Activated CD8-positive, alpha-beta T cell treated with anti-CD3 and anti-CD28 coated beads for 36 hours (primary cell): ENCODE results near the gene TPP1. TPM values are rescaled to one million over a fixed set of nuclear protein-coding genes. Genes with fewer than 3 reads are reported as not detected.

Experiments
- ATAC-seq: fragments of 200-7000 bp; cut with Tn5 transposase; one replicate; pipeline ENCODE4 v1.10.0; 2021; ENCODE audit warnings: mild to moderate bottlenecking, moderate library complexity
- CTCF ChIA-PET: fragments of 350-600 bp; sonication (Branson Sonifier 250); formaldehyde crosslinking; loops from one replicate; lab custom pipeline; 2021; ENCODE audit warnings: antibody characterized with exemption; lab: Charles Lee
- POLR2A ChIA-PET: fragments of 350-600 bp; sonication (Branson Sonifier 250); formaldehyde crosslinking; loops from one replicate; lab custom pipeline; 2021; ENCODE audit warnings: antibody characterized with exemption; lab: Charles Lee
- DNase-seq: peaks from one replicate; pipeline ENCODE4 v3.0.0-alpha.2; 2020
- H3K27ac Mint-ChIP-seq: one replicate; pipeline ENCODE4 v1.8.0; 2021; ENCODE audit warnings: mild to moderate bottlenecking, mixed read lengths
- H3K27me3 Mint-ChIP-seq: one replicate; pipeline ENCODE4 v1.8.0; 2021; ENCODE audit warnings: mixed read lengths
- H3K36me3 Mint-ChIP-seq: one replicate; pipeline ENCODE4 v1.8.0; 2021; ENCODE audit warnings: low read depth, mixed read lengths
- H3K4me1 Mint-ChIP-seq: one replicate; pipeline ENCODE4 v1.8.0; 2021; ENCODE audit warnings: low read depth, mixed read lengths
- H3K4me3 Mint-ChIP-seq: one replicate; pipeline ENCODE4 v1.8.0; 2021; ENCODE audit warnings: mild to moderate bottlenecking, moderate library complexity, mixed read lengths
- H3K9me3 Mint-ChIP-seq: one replicate; pipeline ENCODE4 v1.8.0; 2021; ENCODE audit warnings: mixed read lengths
- intact Hi-C: fragments of 100-400 bp; cut with micrococcal nuclease; formaldehyde crosslinking; loops from one replicate; pipeline ENCODE4 v1.10.0; 2022
- total RNA-seq, 2 experiments: library from RNA; stranded (reverse); gene quantifications; one replicate each; pipeline ENCODE4 v1.2.3, GENCODE V29; 2021
- TF ChIP-seq, protein P1 (sequence below): fragments of 200-600 bp; IDR thresholded peaks from one replicate; pipeline ENCODE4 v1.8.0; 2022; ENCODE audit warnings: antibody characterized with exemption, mild to moderate bottlenecking

Gene TPP1
- total RNA-seq, 2 experiments from 2014 or later = 28.1 to 31.4 TPM

DNA sequence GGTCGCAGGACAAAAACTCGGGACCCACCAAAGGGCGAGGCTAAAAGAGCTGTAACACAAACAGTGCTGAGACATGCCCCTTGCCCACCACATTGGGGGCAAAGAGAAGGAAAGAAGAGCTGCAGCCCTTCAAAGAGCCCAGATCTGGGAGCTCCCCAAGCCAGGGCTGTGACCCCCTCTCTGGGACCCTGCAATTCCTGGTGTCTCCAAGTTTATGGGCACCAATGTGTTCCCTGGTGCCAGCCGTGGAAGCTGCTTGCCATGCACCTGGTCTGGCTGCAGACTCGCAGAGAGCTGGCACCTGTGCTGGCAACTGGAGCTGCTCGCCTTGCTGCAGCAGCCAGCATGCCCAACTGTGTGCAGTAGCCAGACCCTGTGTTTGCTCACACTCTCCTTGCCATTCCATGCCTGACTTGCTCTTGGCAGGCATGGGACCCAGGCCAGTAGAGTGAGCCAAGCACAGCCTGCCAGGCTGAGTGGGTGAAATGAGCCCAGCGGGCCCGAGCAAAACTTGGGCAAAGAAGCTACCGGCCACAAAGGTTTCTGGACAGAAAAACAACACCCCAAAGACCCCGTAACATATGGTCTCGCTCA, 31.8 kb downstream of the TPP1 start:
- intact Hi-C loops = no loop called here
- Mint-ChIP-seq H3K4me3 (no peak overlapping the region), H3K9me3 (peaks cover 19% of the 10 kb centered on the region), H3K36me3 (peaks cover 46% of the 10 kb centered on the region), H3K4me1 (no peaks in the 10 kb centered on the region), H3K27ac (no peak overlapping the region), H3K27me3 (no peaks in the 10 kb centered on the region)
- TF ChIP-seq, protein P1, sequence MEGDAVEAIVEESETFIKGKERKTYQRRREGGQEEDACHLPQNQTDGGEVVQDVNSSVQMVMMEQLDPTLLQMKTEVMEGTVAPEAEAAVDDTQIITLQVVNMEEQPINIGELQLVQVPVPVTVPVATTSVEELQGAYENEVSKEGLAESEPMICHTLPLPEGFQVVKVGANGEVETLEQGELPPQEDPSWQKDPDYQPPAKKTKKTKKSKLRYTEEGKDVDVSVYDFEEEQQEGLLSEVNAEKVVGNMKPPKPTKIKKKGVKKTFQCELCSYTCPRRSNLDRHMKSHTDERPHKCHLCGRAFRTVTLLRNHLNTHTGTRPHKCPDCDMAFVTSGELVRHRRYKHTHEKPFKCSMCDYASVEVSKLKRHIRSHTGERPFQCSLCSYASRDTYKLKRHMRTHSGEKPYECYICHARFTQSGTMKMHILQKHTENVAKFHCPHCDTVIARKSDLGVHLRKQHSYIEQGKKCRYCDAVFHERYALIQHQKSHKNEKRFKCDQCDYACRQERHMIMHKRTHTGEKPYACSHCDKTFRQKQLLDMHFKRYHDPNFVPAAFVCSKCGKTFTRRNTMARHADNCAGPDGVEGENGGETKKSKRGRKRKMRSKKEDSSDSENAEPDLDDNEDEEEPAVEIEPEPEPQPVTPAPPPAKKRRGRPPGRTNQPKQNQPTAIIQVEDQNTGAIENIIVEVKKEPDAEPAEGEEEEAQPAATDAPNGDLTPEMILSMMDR = no peak
- DNase-seq (no peak), ATAC-seq (no peak)
- ChIA-PET CTCF (interaction anchor here (0.8 kb wide), 1 partner anchor 81 kb away, joined by 3 read pairs; no protein-coding TSS in a partner anchor), POLR2A (interaction anchor here (0.7 to 1.4 kb wide), 2 partner anchors 9 to 1562 kb away, joined by 3 to 5 read pairs; no protein-coding TSS in a partner anchor)

DNA sequence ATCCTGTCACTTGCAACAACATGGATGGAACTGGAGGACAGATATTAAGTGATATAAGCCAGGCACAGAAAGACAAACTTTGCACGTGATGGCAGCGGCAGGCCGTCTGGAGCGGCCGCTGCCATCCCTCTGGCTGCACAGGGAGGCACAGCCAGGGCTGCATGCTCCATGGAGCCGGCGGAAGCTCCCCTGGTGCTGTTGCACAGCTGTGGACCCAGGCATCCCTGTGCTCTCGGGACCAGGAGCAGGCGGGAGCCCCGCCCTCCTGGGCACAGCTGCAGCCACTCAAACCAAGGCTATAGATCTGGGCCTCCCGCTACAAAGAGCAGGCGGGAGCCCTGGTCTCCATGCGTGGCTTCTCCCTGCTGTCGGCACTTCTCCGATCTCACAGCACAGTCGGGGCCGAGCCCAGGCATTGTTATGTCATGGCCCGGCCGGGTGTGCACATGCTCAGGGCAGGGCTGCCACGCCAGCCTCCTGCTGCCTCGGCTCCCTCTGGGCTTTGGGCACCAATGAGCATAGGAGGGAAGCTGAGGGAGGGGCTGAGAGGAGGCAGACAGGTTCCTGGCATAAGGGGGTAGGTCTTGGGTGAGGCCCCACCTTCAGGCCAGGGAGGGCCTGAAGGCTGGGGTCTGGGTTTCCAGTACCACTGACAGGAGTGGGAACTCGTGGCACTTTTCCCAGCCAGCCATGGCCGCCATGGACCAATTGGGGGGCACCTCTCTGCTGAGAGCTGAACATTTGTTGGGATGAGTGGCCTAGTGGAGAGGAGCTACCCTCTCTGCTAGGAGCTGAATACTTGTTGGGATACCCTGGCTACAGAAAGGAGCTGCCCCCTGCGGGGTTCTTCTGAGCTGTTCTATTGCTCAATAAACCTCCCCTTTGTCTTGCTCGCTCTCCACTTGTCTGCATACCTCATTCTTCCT, 32.5 kb downstream of the TPP1 start:
- POLR2A ChIA-PET = interaction anchor here (1.4 kb wide), 1 partner anchor 9 kb away, joined by 5 read pairs; no protein-coding TSS in a partner anchor

DNA sequence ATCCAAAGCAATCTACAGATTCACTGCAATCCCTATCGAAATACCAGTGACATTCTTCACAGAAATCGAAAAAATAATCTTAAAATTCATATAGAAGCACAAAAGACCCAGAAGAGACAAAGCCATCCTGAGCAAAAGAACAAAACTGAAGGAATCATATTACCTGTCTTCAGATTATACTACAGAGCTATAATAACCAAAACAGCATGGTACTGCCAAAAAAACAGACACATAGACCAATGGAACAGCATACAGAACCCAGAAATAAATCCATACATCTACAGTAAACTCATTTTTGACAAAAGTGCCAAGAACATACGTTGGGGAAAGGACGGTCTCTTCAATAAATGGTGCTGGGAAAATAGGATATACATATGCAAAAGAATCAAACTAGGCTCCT, 34.7 kb downstream of the TPP1 start:
- DNase-seq (no peak), ATAC-seq (no peak)
- ChIA-PET CTCF (interaction anchor here (1.3 kb wide), 1 partner anchor 205 kb away, joined by 3 read pairs; no protein-coding TSS in a partner anchor), POLR2A (no interaction called here)
- intact Hi-C loops = no loop called here
- peaks cover 51% of the 10 kb centered on the region for H3K36me3 Mint-ChIP-seq
- peaks cover 23% of the 10 kb centered on the region for H3K9me3 Mint-ChIP-seq
- TF ChIP-seq, protein P1 = no peak
- H3K27ac Mint-ChIP-seq = no peak overlapping the region
- no peaks in the 10 kb centered on the region for H3K4me1 Mint-ChIP-seq
- H3K4me3 Mint-ChIP-seq = no peak overlapping the region
- no peaks in the 10 kb centered on the region for H3K27me3 Mint-ChIP-seq

More for the DNA sequence above, 32.5 kb downstream of the TPP1 start:
- ATAC-seq (no peak), DNase-seq (no peak)
- Mint-ChIP-seq H3K4me1 (no peaks in the 10 kb centered on the region), H3K36me3 (peaks cover 46% of the 10 kb centered on the region), H3K4me3 (no peak overlapping the region), H3K9me3 (peaks cover 23% of the 10 kb centered on the region), H3K27me3 (no peaks in the 10 kb centered on the region), H3K27ac (no peak overlapping the region)
- CTCF ChIA-PET = interaction anchor here (0.8 to 1.0 kb wide), 2 partner anchors 12 to 82 kb away, joined by 3 to 4 read pairs; no protein-coding TSS in a partner anchor
- intact Hi-C loops = no loop called here
- TF ChIP-seq, protein P1 = no peak

DNA sequence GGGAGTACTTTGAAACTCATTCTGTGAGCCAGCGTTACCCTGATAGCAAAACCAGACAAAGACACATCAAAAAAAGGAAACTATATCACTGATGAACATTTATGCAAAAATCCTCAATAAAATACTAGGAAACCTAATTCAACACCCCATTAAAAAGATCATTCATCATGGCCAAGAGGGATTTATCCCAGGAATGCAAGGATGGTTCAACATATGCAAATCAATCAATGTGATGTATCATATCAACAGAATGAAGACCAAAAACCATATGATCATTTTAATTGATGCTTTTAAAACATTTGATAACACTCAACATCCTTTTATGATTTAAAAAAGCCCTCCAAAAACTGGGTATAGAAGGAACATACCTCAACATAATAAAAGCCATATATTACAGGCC, 35.6 kb downstream of the TPP1 start:
- Mint-ChIP-seq H3K9me3 (peaks cover 23% of the 10 kb centered on the region), H3K36me3 (peaks cover 51% of the 10 kb centered on the region), H3K27ac (no peak overlapping the region), H3K4me3 (no peak overlapping the region), H3K27me3 (no peaks in the 10 kb centered on the region), H3K4me1 (no peaks in the 10 kb centered on the region)
- no peak for ATAC-seq
- DNase-seq = no peak
- CTCF ChIA-PET = interaction anchor here (1.3 kb wide), 1 partner anchor 204 kb away, joined by 3 read pairs; no protein-coding TSS in a partner anchor
- POLR2A ChIA-PET = no interaction called here
- TF ChIP-seq, protein P1 = no peak
- intact Hi-C loops = no loop called here
